ENCODE measurements around the gene BMF. TPM values are rescaled to one million over a fixed set of nuclear protein-coding genes. Genes with fewer than 3 reads are reported as not detected.

The BMF gene
- total and polyA plus RNA-seq, 4 donors: 8.8 to 42.5 (median 11.1) TPM

DNA sequence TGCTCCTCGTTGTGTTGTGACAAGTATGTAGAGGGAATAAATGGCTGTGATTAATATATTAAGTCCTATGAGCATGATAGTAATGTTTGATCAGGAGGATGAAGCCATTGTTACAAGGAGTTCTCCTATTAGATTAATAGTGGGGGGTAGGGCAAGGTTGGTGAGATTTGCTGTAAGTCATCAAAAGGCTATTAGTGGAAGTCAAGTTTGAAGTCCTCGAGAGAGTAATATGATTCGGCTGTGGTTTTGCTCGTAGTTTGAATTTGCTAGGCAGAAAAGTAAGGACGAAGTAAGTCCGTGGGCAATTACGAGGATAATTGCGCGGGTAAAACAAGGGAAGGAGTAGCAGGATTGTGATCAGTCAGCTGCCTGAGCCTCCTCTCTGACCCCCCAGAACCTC lies 26.2 kb upstream of the BMF start:
- Histone ChIP-seq H3K9ac (ENCODE audit: insufficient read depth in 1 of 2, low read length in 2 of 2) (no peak overlapping the region), H3K27ac (ENCODE audit: low read depth in 1 of 2, low read length in 1 of 2) (no peak overlapping the region), H3K4me1 (ENCODE audit: control insufficient read depth in 5 of 5, insufficient read depth in 5 of 5, low read length in 5 of 5) (no peaks in the 10 kb centered on the region), H3K36me3 (ENCODE audit: control insufficient read depth in 4 of 4, insufficient read depth in 4 of 4, low read length in 4 of 4) (no peaks in the 10 kb centered on the region), H3K9me3 (ENCODE audit: control insufficient read depth in 4 of 4, insufficient read depth in 3 of 4, low read length in 3 of 4) (no peaks in the 10 kb centered on the region), H3K4me3 (no peak overlapping the region), H3K27me3 (ENCODE audit: control insufficient read depth in 3 of 3, insufficient read depth in 3 of 3, low read length in 2 of 3) (no peaks in the 10 kb centered on the region)
- TF ChIP-seq, protein P1, sequence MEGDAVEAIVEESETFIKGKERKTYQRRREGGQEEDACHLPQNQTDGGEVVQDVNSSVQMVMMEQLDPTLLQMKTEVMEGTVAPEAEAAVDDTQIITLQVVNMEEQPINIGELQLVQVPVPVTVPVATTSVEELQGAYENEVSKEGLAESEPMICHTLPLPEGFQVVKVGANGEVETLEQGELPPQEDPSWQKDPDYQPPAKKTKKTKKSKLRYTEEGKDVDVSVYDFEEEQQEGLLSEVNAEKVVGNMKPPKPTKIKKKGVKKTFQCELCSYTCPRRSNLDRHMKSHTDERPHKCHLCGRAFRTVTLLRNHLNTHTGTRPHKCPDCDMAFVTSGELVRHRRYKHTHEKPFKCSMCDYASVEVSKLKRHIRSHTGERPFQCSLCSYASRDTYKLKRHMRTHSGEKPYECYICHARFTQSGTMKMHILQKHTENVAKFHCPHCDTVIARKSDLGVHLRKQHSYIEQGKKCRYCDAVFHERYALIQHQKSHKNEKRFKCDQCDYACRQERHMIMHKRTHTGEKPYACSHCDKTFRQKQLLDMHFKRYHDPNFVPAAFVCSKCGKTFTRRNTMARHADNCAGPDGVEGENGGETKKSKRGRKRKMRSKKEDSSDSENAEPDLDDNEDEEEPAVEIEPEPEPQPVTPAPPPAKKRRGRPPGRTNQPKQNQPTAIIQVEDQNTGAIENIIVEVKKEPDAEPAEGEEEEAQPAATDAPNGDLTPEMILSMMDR (IDR thresholded peaks at IDR 0.05; ENCODE audit: control extremely low read depth, extremely low read depth): no peak
- ATAC-seq (ENCODE audit: insufficient read depth, low FRiP score): no peak
- WGBS, 2 donors: 83 to 89% methylated on average over 9 of the region's 9 CpGs
- DNase-seq: no peak

DNA sequence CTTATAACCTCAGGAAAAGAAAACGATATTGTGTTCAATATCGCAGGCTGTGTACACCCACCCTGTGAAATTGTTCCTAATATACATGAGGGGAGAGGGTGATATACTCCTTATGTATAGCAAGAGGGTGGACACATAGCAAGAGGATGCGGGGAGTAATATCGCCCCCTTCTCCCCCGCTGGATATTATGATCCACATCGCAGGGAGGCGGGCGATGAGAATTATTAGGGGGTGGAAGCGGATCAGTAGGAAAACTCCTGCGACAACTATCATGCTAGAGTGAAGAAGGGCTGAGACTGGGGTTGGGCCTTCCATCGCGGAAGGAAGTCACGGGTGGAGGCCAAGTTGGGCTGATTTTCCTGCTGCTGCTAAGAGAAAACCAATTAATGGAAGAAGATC lies 24.9 kb upstream of the BMF start:
- 91 to 95% methylated on average over 13 of the region's 13 CpGs for WGBS, 2 donors
- Histone ChIP-seq H3K9me3 (ENCODE audit: control insufficient read depth in 4 of 4, insufficient read depth in 3 of 4, low read length in 3 of 4) (no peaks in the 10 kb centered on the region), H3K4me3 (no peak overlapping the region), H3K27me3 (ENCODE audit: control insufficient read depth in 3 of 3, insufficient read depth in 3 of 3, low read length in 2 of 3) (peaks cover 0 to 4% (median 4%) of the 10 kb centered on the region in 3 donors), H3K27ac (ENCODE audit: low read depth in 1 of 2, low read length in 1 of 2) (no peak overlapping the region), H3K4me1 (ENCODE audit: control insufficient read depth in 5 of 5, insufficient read depth in 5 of 5, low read length in 5 of 5) (no peaks in the 10 kb centered on the region), H3K9ac (ENCODE audit: insufficient read depth in 1 of 2, low read length in 2 of 2) (no peak overlapping the region), H3K36me3 (ENCODE audit: control insufficient read depth in 4 of 4, insufficient read depth in 4 of 4, low read length in 4 of 4) (no peaks in the 10 kb centered on the region)
- TF ChIP-seq, protein P1 (IDR thresholded peaks at IDR 0.05; ENCODE audit: control extremely low read depth, extremely low read depth): no peak
- no peak for DNase-seq
- no peak for ATAC-seq (ENCODE audit: insufficient read depth, low FRiP score)

DNA sequence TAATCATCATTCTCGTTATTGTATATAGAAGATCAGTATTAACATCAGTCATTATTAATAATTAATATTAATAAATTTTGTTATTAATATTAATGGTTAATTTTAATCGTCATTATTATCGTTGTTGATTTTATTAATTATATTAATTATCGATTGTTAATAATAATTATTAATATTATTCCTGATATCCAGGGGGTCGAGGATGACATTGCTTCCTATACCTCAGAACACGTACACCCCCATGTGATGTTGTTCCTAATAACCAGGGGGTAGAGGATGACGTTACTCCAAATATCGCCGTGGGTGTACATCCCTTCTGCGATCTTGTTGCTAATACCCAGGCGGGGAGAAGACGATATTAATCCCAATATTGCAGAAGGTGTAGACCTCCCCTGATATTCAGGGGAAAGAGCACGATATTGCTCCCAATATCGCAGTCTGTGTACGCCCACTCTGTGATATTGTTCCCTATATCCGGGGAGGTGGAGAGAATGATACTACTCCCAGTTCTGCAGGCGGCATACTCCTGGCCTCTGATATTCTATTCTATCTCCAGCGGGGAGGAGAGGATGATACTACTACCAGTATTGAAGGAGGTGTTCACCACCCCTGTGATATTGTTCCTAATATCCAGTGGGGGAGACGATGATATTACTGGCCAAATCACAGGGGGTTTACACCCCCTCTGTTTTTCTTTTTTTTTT lies 22.3 kb upstream of the BMF start:
- DNase-seq (no peak), ATAC-seq (ENCODE audit: insufficient read depth, low FRiP score) (no peak)
- no peaks in the 10 kb centered on the region for H3K4me1 ChIP-seq (ENCODE audit: control insufficient read depth in 5 of 5, insufficient read depth in 5 of 5, low read length in 5 of 5)
- no peak overlapping the region for H3K4me3 ChIP-seq
- no peaks in the 10 kb centered on the region for H3K9me3 ChIP-seq (ENCODE audit: control insufficient read depth in 4 of 4, insufficient read depth in 3 of 4, low read length in 3 of 4)
- H3K27me3 ChIP-seq (ENCODE audit: control insufficient read depth in 3 of 3, insufficient read depth in 3 of 3, low read length in 2 of 3): peaks cover 0 to 4% (median 4%) of the 10 kb centered on the region in 3 donors
- TF ChIP-seq, protein P1 (IDR thresholded peaks at IDR 0.05; ENCODE audit: control extremely low read depth, extremely low read depth): no peak
- H3K9ac ChIP-seq (ENCODE audit: insufficient read depth in 1 of 2, low read length in 2 of 2): no peak overlapping the region
- no peak overlapping the region for H3K27ac ChIP-seq (ENCODE audit: low read depth in 1 of 2, low read length in 1 of 2)
- H3K36me3 ChIP-seq (ENCODE audit: control insufficient read depth in 4 of 4, insufficient read depth in 4 of 4, low read length in 4 of 4): no peaks in the 10 kb centered on the region
- 86 to 90% methylated on average over 19 of the region's 19 CpGs for WGBS, 2 donors

DNA sequence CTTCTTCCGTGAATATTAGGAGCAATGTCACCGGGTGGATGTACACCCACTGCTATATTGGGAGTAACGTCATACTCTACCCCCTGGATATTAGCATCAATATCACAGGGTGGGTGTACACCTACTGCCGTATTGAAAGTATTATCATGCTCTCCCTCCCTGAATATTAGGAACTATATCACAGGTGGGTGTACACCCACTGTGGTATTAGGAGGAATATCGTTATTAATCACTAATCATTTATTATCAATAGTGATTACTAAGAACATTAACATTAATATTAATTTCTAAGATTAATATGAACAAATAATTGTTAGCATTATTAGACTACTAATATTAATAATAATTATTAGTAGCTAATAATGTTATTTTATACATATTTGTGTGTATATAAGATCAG lies 21.4 kb upstream of the BMF start:
- Histone ChIP-seq H3K9ac (ENCODE audit: insufficient read depth in 1 of 2, low read length in 2 of 2) (no peak overlapping the region), H3K9me3 (ENCODE audit: control insufficient read depth in 4 of 4, insufficient read depth in 3 of 4, low read length in 3 of 4) (no peaks in the 10 kb centered on the region), H3K27ac (ENCODE audit: low read depth in 1 of 2, low read length in 1 of 2) (no peak overlapping the region), H3K4me1 (ENCODE audit: control insufficient read depth in 5 of 5, insufficient read depth in 5 of 5, low read length in 5 of 5) (peaks cover 0 to 4% (median 0%) of the 10 kb centered on the region in 5 donors), H3K27me3 (ENCODE audit: control insufficient read depth in 3 of 3, insufficient read depth in 3 of 3, low read length in 2 of 3) (peaks cover 0 to 4% (median 4%) of the 10 kb centered on the region in 3 donors), H3K36me3 (ENCODE audit: control insufficient read depth in 4 of 4, insufficient read depth in 4 of 4, low read length in 4 of 4) (no peaks in the 10 kb centered on the region), H3K4me3 (no peak overlapping the region)
- DNase-seq (no peak), ATAC-seq (ENCODE audit: insufficient read depth, low FRiP score) (no peak)
- TF ChIP-seq, protein P1 (IDR thresholded peaks at IDR 0.05; ENCODE audit: control extremely low read depth, extremely low read depth): no peak
- WGBS, 2 donors: 85 to 96% methylated on average over 5 of the region's 5 CpGs
